NCI-H2196 treated with DMSO at 0.1 percent for 48 hours (cell line): ENCODE data around the gene LRRC8C.

Experiments
- DNase-seq: peaks from one replicate; lab custom pipeline; 2025; ENCODE audit not compliant: unreplicated experiment; lab: John Stamatoyannopoulos, UW

LRRC8C gene

GRCh38 chr1:89633248-89633799 lies 404 bp downstream of the LRRC8C start:
- no peak for DNase-seq

DNA sequence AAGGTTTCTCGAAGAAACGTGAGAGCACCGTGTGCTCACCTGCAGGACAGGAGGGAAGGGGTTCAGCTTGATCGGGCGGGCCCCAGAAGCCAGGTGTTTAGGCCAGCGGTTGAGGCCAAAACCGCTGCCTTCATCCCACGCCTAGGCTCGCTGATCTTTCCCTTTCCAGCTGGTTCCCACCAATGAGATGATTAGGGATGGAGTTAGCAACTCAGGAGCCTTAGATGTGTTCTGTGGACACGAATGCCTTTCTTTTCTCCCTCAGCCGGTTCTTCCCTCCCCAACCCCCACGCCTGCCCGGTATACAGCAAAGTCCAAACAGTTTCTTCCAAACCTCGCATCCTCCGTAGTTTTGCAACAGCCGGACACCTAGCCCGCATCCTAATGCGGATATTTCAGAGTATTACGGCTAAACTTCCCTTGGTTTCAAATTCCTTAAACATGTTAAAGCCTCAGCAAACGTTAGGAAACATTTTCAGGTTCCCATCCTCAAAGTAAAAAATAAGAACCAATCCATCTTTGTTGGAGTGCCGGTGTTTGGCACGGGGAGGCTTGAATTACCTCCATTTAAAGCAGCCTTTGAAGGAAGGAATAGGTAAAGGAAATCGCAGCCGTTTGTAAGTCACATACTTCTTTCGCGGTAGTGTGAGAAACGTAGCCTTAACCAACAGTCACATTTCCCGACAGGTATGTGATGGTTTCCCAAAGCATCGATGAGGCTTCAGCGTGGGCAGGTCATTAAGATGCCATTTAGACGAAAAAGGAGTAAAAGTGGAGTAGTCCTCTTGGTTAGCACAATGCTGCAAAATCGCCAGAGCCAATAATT lies 1.1 kb downstream of the LRRC8C start:
- DNase-seq, result no peak

DNA sequence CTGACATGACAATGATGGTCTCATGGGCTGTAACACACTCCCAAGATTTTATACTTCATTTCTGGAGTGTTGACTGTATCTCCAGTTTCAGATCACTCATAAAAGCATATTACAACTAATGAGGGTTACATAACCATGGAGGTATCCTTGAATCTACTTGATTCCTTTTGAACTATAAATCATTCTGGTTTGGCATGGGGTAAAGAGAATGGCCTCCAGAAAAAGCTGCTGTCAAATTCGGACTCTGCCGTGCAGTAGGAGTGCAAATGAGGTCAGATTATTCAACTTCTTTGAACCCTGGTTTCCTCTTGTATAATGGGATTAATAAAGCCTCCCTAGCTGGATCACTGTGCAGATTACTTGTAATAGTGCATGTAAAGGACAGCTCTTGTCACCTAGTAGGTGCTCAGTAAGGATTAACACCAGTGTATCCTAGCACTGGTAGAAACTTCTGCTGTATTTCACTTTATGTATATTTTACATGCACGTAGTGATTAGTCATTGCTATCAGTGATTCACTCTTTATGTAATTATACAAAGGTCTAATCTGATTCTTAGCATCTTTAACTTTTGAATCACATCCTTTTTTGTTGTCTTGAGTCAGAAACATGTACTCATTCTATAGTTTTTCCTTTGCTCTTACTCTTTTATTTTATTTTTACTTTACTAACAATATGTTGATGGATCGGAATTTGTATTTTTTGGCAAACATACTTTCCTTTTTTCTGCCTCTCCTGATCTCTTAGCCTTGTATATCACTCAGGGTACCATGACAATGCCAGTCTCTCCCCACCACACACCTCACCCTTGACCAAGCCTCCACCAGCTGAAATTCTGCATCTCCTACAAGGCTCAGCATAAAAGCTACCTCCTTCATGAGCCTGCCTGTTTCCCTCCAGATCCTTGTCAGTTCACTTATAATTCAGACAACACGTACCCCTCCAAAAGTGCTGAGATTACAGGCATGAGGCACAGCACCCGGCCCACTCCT lies 3.2 kb downstream of the LRRC8C start:
- DNase-seq, result no peak

DNA sequence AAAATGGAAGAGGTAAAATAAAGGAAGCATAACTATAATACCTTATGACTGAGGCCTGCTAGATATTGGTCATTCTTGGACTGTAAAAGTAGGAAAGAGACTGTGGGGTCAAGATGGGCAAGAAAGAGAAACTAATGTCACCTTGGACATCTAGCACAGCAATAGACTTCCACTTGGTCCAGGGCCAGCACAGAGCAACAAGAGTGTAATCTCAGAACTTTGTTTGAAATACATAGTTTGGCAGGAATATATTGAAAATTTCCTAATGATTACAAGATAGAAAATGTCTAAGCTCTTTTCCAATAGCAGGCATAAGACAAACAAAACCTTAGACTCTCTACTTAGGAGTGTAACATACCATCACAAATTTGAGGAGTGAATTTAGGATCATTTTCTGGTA lies 4.6 kb downstream of the LRRC8C start:
- DNase-seq, result no peak

GRCh38 chr1:89640440-89640839 lies 7.5 kb downstream of the LRRC8C start:
- DNase-seq, result no peak

DNA sequence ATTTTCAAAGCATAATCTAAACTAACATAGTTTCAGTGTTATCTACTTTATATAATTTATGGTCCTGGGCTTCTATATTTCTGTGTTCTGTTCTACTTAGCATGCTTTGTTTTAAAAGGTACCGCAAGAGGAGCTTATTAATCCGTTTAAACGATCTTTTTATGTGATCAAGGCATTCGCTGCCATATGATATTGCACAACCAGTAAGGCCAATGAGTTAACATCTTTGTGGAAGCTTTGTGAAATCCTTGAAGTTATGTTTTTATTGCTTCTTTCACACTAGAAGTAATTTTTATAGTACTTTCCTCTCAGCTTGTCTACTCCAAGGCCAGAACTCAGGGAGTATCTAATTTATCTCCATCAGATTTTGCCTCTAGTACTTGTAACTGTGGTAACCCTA lies 8.9 kb downstream of the LRRC8C start:
- DNase-seq, result no peak

DNA sequence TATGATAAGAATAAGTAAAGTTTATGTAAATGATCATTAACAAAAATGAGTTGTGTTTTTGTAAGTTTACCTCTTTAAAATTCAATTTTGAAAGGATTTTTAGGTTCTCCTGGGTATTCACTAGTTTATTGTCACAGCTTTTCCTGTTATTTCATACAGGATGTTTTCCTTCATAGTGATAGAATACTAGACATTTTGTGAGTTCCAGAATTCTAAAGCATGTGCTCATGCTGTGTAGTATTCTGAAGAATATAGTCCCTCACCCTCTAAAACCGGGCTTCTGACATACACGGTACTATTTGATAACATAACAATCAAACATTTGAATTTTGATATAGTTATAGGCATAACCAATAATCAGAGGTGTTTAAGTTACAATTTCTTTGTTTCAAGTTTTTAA lies 10.7 kb downstream of the LRRC8C start:
- no peak for DNase-seq

DNA sequence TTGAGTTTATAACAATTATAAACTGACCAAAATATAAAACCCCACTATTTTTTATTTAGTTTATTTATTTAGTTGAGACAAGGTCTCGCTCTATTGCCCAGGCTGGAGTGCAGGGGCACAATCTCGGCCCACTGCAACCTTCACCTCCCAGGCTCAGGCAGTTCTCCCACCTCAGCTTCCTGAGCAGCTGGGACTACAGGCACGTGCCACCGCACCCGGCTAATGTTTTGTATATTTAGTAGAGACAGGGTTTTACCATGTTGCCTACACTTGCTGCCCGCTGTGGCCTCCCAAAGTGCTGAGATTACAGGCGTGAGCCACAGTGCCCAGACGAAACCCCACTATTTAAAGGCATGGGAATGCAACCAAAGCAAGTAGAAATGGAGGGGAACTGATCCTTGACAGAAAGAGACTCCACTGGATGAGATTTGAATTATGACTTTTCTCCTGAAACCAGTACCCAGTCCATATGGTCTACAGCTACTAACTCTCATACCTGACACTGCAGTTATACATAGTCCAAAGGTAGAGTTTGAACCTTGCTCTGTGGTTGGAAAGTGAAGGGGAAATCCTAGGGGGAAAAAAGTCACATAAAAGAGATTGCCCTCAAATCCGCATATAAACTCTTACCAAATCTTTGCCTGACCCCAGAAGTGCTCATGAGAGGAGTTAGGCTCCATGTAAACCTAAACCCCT lies 11.3 kb downstream of the LRRC8C start:
- DNase-seq, result no peak

- no peak for DNase-seq
Measured at GRCh38 chr1:89646259-89646658, 13.3 kb downstream of the LRRC8C start.

- DNase-seq, result no peak
Measured at GRCh38 chr1:89649783-89650182, 16.9 kb downstream of the LRRC8C start.

DNA sequence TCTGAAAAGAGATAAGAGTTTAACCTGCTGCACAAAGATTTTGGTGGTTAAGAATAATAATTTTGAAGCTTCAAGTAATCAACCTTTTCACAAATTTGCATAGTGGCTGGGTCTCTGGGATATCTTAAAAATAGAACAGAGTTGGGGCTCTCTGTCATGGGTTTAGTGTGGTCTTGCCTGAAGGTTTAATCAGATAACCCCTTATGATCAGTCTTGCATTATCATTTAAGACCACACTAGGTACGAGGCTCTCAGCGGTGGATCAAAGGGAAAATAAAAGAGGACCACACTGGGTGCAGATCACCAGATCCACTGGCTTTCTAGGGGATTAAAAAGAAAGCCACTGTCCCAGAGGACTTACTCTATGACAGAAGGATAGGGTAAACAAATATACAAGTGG lies 19.5 kb downstream of the LRRC8C start:
- DNase-seq, result no peak

- no peak for DNase-seq
Measured at GRCh38 chr1:89657886-89658285, 25.0 kb downstream of the LRRC8C start.

- DNase-seq, result no peak
Measured at GRCh38 chr1:89659322-89660081, 26.6 kb downstream of the LRRC8C start.

GRCh38 chr1:89660224-89661061 lies 27.5 kb downstream of the LRRC8C start:
- no peak for DNase-seq

DNA sequence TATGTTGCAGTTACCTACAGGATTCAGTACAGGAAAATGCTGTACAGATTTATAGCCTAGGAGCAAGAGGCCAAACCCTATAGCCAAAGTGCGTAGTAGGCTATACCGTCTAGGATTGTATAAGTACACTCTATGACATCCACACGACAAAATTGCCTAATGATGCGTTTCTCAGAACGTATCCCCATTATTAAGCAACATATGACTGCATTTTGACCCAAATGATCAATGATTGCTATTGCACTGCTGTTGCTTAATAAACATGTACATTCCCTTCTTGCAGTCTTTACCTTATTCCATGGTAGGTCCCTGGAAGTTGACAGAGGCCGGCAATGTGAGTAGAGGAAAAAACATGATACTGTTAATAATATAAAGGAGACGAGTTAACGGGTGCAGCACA lies 33.0 kb downstream of the LRRC8C start:
- no peak for DNase-seq

DNA sequence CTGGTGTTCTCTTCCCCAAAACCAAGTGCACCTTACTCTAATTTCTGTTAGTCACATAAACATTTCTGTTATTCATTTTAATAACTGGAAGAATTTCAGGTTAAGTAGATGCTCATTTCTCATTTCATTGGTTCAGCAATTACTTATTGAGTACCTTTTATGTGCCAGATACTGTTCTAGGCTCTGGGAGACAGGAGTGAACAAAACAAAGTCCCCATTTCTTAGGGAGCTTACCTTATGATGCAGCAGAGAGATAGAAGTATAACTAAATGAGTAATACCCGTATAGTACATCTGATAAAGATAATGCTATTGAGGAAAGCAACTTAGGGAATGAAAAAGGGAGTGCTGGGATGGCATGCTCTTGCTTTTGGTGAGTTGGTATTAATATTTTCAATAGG lies 33.7 kb downstream of the LRRC8C start:
- no peak for DNase-seq

GRCh38 chr1:89667691-89668090 lies 34.8 kb downstream of the LRRC8C start:
- no peak for DNase-seq

DNA sequence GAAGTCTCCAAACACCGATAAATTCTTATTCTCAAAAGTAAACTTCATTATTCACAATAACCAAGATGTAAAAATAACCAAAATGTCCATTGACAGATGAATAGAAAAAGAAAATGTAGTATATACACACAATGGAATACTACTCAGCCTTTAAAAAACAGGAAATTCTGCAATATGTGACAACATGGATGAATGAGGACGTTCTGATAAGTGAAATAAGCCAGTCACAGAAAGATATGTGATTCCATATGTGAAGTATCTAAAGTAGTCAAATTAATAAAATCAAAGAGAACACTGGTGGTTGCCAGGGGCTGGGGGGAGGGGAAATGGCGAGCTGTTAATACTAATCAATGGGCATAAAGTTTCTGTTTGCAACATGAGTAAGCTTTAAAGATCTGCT lies 36.0 kb downstream of the LRRC8C start:
- no peak for DNase-seq

DNA sequence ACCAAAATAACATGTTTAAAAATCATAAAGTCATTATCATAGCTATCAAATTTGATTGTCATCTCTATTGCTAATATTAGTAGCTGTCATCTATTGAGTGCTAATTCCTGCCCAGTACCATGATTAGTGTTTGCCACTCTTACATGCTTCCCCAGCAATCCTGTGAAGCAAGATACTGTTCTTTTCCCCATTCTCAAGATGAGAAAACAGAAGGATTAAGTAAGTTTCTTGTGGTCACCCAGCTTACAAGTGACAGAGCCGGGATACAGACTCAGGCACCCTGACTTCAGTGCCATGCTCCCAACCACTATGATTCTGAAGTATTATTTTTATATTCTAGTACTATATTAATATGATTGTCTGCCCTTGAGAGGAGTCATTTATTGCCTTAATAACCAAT lies 36.5 kb downstream of the LRRC8C start:
- DNase-seq, result no peak

GRCh38 chr1:89670163-89670562 lies 37.2 kb downstream of the LRRC8C start:
- no peak for DNase-seq
